Measurements from ENCODE around the gene ANGPT4.
"Not testable (repeated sequence)": the region's sequence is repeated elsewhere in the genome, so short reads cannot be mapped to it uniquely, and the experiment has no call there.

Gene ANGPT4

DNA sequence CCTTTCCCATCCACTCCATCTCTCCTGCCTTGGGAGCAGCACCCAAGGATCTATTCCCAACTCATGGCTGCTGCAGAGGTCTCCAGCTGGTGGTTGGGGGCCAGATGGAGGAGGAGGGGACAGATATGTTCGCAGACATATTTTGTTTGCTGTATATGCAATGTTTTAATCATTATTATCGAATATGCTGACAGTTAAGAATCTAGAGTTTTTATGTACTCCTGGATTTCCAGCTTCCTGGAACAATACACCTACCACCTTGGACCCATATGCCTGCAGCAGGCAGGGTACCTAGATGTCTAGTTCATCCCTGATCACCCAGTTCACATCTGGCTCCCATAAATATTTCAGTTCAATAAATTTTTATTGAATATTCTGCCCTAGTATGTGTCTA is 73.6 kb downstream of the ANGPT4 start:
- no peak for DNase-seq

- DNase-seq: peak; percentile 68
These were observed 74.3 kb downstream of the ANGPT4 start for GRCh38 chr20:841568-842546.

DNA sequence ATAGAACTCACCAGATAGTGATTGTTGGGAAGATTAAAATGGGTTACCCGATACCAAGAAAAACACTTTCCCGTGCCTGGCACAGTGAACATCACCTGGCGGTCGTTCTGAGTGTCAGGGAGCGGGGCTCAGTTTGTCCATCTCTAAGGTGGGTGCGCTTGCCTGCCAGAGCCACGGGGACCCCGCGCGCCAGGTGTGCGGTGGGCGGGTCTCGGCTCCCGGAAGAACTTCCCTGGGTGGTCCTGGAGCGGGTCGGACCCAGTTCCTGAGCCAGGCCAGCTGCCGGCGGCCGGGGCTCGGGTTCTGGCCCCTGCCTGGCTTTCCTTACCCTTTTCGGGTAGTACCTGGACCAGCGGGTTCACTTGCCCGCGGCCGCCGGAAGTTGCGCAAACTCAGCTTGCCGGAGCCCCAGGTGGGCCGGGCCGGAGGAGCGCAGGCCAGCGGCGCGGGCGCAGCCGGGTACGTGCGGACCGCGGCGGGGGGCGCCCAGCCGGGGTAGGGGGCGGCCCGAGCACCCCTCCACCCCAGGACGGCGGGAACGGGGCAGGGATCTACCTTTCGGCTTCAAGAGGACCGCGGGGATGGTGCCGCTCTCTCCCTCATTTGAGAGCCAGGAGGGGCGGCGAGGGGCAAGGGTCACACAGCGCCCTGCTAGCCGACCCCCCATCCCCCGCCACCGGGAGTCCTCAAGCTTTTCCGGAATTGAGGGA is 75.1 kb downstream of the ANGPT4 start:
- DNase-seq: peak; percentile 17

- DNase-seq: no peak
These were observed 75.7 kb downstream of the ANGPT4 start for GRCh38 chr20:840503-840857.

DNA sequence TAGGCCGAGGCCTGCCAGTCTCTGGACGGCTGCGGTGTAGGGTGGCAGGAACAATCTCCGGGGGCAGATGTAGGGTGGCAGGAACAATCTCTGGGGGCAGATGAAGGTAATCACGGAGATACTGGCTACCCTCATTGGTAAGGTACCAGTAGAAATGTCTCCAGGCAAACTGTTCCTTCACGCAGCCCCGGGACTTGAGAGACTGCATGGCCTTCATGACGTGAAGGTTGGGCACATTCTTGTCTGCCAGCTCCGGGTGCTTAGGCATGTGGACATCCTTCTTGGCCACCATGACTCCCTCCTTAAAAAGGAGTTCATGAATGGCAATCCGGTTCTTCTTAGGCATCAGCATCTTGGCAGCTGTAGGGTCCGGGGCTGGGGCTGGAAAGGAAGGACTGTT is 76.5 kb downstream of the ANGPT4 start:
- DNase-seq: no peak

GRCh38 chr20:839015-839414 is 77.1 kb downstream of the ANGPT4 start:
- DNase-seq: no peak

DNA sequence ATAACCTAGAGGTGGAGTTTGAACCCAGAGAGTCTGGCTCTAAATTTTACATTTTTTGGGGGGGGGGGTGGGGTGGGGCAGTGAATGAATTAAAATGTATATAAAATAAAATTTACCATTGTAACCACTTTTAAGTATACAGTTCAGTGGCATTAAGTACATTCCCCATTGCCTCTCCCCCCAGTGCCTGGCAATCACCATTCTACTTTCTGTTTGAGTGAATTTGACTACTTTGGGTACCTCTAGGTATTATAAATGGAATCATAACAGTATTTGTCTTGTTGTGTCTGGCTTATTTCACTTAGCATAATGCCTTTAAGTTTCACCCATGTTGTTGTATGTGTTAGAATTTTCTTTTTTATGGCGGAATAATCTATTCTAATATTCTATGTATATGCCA is 79.9 kb downstream of the ANGPT4 start:
- DNase-seq: no peak

DNA sequence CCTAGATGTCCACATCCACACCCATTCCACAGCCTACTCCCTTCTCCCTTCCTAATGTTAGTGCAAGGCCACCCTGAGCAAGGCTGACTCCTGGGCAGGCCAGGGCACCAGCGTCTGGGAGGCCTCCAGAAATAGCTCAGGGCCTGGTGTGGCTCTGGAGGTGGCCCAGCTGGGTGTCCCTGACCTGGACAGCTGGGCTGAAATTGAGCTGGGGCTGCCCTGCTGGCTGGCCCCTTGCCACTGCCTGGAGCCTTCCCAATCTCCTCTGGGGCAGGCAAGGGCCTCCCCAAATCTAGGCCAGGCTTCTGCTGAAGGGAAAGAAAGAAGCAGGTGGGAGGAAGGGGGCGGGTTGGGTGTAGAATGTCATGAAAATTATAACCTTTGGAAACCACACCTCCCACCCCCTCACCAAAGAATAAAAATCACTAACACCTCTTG is 80.5 kb downstream of the ANGPT4 start:
- DNase-seq: peak; percentile 34

GRCh38 chr20:834151-834746 is 81.9 kb downstream of the ANGPT4 start:
- no peak for DNase-seq

- peak; percentile 98 for DNase-seq
These were observed 82.5 kb downstream of the ANGPT4 start, which contains the start of gene FAM110A for GRCh38 chr20:833450-834150. TSS of gene FAM110A (plus strand) at chr20:833715. CDS start at chr20:844805, 11,090 bp downstream.

DNA sequence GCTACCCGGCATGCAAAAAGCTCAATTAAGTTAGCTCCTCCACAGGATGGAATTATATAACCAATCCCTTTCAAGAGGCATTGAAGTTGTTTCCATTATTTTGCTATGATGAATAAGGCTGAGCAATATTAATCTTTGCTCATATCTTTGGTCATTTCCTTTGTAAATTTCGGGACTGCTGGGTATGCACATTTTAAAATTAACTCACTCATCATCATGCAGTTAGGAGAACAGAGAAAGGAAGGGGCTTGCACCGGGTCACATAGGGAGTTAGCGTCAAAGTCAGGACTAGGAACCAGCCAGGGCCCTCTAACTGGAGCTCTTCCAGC is 83.0 kb downstream of the ANGPT4 start:
- DNase-seq: no peak

DNA sequence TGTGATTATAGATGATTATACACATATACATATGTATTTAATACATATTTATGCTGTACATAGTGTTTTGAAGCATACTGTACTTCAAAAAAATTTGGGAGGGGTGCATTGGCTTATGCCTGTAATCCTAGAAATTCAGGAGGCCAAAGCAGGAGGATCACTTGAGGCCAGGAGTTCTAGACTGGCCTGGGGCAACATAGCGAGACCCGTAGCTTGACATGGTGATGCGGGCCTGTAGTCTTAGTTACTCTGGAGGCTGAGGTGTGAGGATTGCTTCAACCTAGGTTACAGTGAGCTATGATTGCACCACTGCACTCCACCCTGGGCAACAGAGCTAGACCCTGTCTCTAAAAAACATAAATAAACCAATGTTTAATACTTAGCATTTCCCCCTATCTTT is 84.2 kb downstream of the ANGPT4 start:
- no peak for DNase-seq

DNA sequence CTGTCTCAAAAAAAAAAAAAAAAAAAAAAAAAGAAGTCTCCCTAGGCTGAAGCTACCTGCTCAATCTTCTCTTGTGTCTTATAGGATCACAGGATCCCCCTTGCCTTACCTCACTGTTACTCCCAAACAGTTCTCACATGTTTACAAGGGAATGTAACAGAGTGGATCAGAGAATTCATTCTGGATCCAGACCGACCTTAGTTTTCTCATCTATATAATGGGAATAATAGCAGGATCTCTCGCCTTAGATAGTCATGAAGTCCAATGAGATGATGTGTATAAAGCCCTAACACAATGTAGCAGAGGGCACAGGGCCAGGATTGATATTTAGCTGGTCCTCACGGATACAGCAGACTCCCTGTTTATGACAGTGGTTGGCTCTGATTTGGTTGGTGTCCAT is 84.9 kb downstream of the ANGPT4 start:
- DNase-seq: no peak

- DNase-seq: no peak
These were observed 86.1 kb downstream of the ANGPT4 start for GRCh38 chr20:830011-830521.

GRCh38 chr20:829551-829950 is 86.6 kb downstream of the ANGPT4 start:
- no peak for DNase-seq

DNA sequence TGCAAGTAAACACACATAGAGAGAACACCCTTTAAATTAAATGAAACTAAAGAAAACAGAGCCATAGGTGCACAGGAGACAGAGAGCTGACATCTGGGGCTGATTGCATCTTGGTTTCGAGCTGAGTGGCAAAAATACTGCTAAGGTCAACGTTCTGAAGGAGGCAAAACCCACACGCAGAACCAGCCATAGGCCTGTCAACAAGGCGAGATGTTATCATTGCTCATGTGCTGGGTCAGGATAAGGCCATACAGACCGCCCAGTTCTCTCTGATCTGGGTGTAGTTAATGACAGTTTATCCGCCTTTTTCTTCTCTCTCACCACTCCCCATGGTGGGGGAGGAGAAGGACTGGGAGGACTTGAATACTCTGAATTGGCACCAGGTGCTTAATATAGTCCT is 87.1 kb downstream of the ANGPT4 start:
- DNase-seq: no peak

DNA sequence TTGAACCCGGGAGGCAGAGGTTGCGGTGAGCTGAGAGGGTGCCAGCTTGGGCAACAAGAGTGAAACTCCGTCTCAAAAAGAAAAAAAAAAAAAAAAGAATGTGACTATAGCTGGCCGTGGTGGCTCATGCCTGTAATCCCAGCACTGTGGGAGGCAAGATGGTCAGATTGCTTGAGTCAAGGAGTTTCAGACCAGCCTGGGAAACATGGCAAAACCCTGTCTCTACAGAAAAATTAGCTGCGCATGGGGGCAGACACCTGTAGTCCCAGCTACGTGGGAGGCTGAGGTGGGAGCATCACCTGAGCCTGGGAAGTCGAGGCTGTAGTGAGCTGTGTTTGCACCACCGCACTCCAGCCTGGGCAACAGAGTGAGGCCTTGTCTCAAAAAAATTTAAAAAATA is 88.2 kb downstream of the ANGPT4 start:
- not testable (repeated sequence) for DNase-seq

DNA sequence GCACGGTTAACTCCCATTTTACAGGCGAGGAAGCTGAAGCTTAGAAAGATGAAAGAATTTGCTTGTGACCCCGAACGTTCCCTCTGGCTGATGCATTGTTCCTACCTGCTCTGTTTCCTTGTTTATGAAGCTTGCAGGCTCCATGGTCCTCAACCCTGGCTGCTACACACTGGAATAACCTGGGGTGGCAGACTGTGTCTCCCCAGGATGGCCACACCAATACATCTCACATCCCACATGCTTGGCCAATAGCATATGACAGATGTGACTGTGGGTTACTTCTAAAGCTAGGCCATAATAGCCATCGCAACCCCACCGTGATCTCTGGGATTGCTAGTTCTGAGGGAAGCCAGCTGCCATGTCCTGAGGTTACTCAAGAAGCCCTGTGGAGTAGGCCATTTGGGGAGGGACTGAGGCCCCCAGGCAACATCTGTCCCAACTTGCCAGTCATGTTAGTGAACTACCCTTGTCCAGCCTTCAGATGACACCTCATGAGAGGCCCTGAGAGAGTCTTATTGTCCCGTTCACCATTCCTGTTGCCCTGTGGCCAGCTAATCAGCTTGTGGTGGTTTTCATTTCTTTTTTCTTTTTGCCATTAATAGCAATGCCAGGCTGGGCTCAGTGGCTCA is 89.3 kb downstream of the ANGPT4 start:
- no peak for DNase-seq

DNA sequence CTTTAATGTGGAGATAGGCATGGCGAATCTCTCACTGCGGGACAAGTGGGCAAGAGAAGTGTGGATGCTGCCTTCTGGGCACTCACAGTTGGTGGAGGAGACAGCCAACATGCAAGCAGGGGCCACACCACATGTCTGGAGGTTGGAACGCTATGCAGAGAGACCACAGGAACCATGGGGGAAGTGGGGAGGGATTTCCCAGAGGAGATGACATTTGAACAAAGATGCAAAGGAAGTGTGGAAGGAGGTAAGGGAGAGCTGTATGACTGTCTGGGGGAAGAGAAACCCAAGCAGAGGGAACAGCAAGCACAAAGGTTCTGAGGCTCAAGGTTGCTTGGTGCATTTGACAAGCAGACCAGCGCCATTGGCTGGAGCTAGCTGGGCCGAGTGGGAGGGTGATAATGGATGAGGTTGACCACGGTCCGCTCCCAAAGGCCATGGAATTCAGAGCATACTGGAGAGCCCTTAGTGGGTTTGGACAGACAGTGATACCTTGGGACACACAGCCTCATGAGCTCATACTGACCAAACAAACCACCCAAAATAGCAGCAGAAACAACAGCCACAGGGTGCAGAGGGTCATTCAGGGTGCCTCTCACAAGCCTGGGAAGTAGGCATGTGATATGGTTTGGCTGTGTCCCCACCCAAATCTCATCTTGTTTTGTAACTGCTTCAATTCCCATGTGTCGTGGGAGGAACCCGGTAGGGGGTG is 90.3 kb downstream of the ANGPT4 start:
- DNase-seq: no peak

DNA sequence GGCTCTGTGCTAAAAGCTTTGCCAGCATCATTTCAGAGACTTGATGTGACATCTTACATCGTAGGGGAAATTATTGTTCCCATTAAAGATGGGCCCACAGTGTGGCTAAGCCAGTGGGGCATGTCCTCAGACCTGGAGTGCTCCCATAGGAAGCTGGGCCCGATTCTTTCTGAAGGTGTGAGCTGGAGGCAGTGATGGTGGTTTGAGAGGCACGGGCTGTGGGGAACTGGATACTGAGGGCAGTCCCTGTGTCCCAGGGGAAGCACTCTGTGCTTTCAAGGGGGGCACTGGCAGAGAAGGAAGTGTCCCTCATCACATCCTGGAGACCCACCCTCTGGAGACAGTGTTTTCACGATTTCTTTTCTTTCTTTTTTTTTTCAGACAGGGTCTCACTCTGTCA is 91.2 kb downstream of the ANGPT4 start:
- DNase-seq: no peak

GRCh38 chr20:824490-824889 is 91.6 kb downstream of the ANGPT4 start:
- DNase-seq: no peak

- DNase-seq: no peak
These were observed 92.6 kb downstream of the ANGPT4 start for GRCh38 chr20:823574-823902.
